DMS53 (cell line): ENCODE measurements around the gene TANGO6.
"Not testable (repeated sequence)": the region's sequence is repeated elsewhere in the genome, so short reads cannot be mapped to it uniquely, and the experiment has no call there.

Experiments
- DNase-seq: peaks from one replicate; lab custom pipeline; 2025; lab: John Stamatoyannopoulos, UW

Gene TANGO6

GRCh38 chr16:69118468-69118867, 275.1 kb downstream of the TANGO6 start:
- no peak for DNase-seq

GRCh38 chr16:69118994-69119393, 275.7 kb downstream of the TANGO6 start:
- DNase-seq: no peak

- DNase-seq: no peak
These were observed 276.2 kb downstream of the TANGO6 start for GRCh38 chr16:69119536-69119935.

GRCh38 chr16:69120096-69120664, 276.8 kb downstream of the TANGO6 start:
- DNase-seq: no peak

GRCh38 chr16:69123910-69124309, 280.6 kb downstream of the TANGO6 start:
- peak; percentile 82 for DNase-seq

GRCh38 chr16:69124406-69124805, 281.1 kb downstream of the TANGO6 start:
- not testable (repeated sequence) for DNase-seq

- not testable (repeated sequence) for DNase-seq
These were observed 281.6 kb downstream of the TANGO6 start for GRCh38 chr16:69124961-69125360.

GRCh38 chr16:69126221-69126620, 282.9 kb downstream of the TANGO6 start:
- no peak for DNase-seq

- not testable (repeated sequence) for DNase-seq
These were observed 283.5 kb downstream of the TANGO6 start for GRCh38 chr16:69126801-69127200.

- no peak for DNase-seq
These were observed 284.7 kb downstream of the TANGO6 start for GRCh38 chr16:69127966-69128510.

GRCh38 chr16:69130461-69130860, 287.1 kb downstream of the TANGO6 start:
- DNase-seq: no peak

GRCh38 chr16:69131167-69131838, 288.0 kb downstream of the TANGO6 start:
- DNase-seq: peak; percentile 30

GRCh38 chr16:69131839-69132423, 288.6 kb downstream of the TANGO6 start:
- peak; percentile 82 for DNase-seq

GRCh38 chr16:69132424-69133252, 289.3 kb downstream of the TANGO6 start, which contains the start of the genes CHTF8 and UTP4:
Gene CHTF8, minus strand, starts transcription at chr16:69132588. Its CDS starts 11,130 bp downstream, at chr16:69121458.
Gene UTP4, plus strand, starts transcription at chr16:69132649. Its CDS starts 811 bp downstream, at chr16:69133460.
- peak; percentile 91 for DNase-seq

- DNase-seq: no peak
These were observed 290.1 kb downstream of the TANGO6 start for GRCh38 chr16:69133373-69133954.
